Activated naive CD4-positive, alpha-beta T cell treated with anti-CD3 and anti-CD28 coated beads, Interleukin-2, amount 10 ng/mL, durations not matched to agents 7 days and 5 days (primary cell): ENCODE results near the gene RFLNA.

Experiments used
- CTCF ChIA-PET: fragments of 350-600 bp; sonication (Branson Sonifier 250); formaldehyde crosslinking; loops from one replicate; lab custom pipeline; 2021; ENCODE audit warnings: antibody characterized with exemption; lab: Charles Lee
- DNase-seq: peaks from one replicate; pipeline ENCODE4 v3.0.0-alpha.2; 2020
- H3K27ac Mint-ChIP-seq: one replicate; pipeline ENCODE4 v1.8.0; 2021; ENCODE audit warnings: mild to moderate bottlenecking, moderate library complexity, mixed read lengths
- H3K27me3 Mint-ChIP-seq: one replicate; pipeline ENCODE4 v1.8.0; 2021; ENCODE audit warnings: mild to moderate bottlenecking, mixed read lengths
- H3K36me3 Mint-ChIP-seq: one replicate; pipeline ENCODE4 v1.8.0; 2021; ENCODE audit warnings: mixed read lengths
- H3K4me1 Mint-ChIP-seq: one replicate; pipeline ENCODE4 v1.8.0; 2021; ENCODE audit warnings: mixed read lengths
- H3K4me3 Mint-ChIP-seq: one replicate; pipeline ENCODE4 v1.8.0; 2021; ENCODE audit warnings: mild to moderate bottlenecking, moderate library complexity, mixed read lengths
- H3K9me3 Mint-ChIP-seq: one replicate; pipeline ENCODE4 v1.8.0; 2021; ENCODE audit warnings: mixed read lengths

RFLNA gene

GRCh38 chr12:124348659-124349380 is 53.9 kb downstream of the RFLNA start:
- no peaks in the 10 kb centered on the region for H3K9me3 Mint-ChIP-seq
- H3K4me3 Mint-ChIP-seq, result no peak overlapping the region
- H3K27ac Mint-ChIP-seq, result no peak overlapping the region
- CTCF ChIA-PET, result interaction anchor here (0.8 kb wide), 1 partner anchor 389 kb away, joined by 3 read pairs; no protein-coding TSS in a partner anchor
- H3K4me1 Mint-ChIP-seq, result no peaks in the 10 kb centered on the region
- H3K27me3 Mint-ChIP-seq, result no peaks in the 10 kb centered on the region
- peaks cover 20% of the 10 kb centered on the region for H3K36me3 Mint-ChIP-seq
- DNase-seq, result no peak

GRCh38 chr12:124350491-124350890 is 55.6 kb downstream of the RFLNA start:
- Mint-ChIP-seq H3K36me3 (peaks cover 15% of the 10 kb centered on the region), H3K4me1 (no peaks in the 10 kb centered on the region), H3K27ac (no peak overlapping the region), H3K27me3 (no peaks in the 10 kb centered on the region), H3K4me3 (no peak overlapping the region), H3K9me3 (no peaks in the 10 kb centered on the region)
- DNase-seq, result no peak
- CTCF ChIA-PET, result interaction anchor here (1.0 kb wide), 1 partner anchor 415 kb away, joined by 3 read pairs; no protein-coding TSS in a partner anchor

DNA sequence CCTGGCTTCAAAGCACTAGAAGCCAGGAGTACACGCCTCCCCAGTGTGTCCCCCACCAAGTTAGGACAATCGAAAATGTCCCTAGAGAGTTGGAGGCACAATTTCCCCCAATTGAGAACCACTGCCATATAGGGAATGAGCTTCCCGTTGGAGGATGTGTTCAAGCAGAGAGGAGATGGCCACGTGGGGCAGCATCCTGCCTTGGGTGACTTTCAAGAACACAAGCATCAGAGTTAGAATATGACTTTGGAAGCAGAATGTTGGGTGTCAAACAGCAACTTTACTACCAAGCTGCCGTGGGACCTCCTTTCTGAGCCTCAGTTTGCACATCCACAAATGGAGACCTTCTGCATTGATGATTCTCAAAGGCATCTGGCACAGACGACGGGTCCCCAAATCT is 56.5 kb downstream of the RFLNA start:
- Mint-ChIP-seq H3K9me3 (no peaks in the 10 kb centered on the region), H3K4me3 (no peak overlapping the region), H3K4me1 (no peaks in the 10 kb centered on the region), H3K27ac (no peak overlapping the region), H3K27me3 (no peaks in the 10 kb centered on the region), H3K36me3 (peaks cover 15% of the 10 kb centered on the region)
- CTCF ChIA-PET, result no interaction called here
- no peak for DNase-seq

DNA sequence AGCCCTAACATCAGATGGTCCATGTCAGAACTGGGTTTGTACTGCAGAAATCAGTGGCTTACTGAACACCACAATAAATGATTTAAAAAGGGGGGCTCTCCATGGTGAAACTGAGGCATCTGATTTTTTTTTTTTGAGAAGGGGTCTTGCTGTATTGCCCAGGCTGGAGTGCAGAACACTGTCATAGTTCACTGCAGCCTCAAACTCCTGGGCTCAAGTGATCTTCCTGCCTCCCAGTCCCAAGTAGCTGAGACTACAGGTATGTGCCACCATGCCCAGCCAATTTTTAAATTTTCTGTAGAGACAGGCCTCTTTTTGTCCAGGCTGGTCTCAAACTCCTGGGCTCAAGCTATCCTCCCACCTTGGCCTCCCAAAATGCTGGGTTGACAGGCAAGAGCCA is 57.4 kb downstream of the RFLNA start:
- no peak overlapping the region for H3K4me3 Mint-ChIP-seq
- H3K9me3 Mint-ChIP-seq, result no peaks in the 10 kb centered on the region
- CTCF ChIA-PET, result no interaction called here
- H3K4me1 Mint-ChIP-seq, result no peaks in the 10 kb centered on the region
- no peak overlapping the region for H3K27ac Mint-ChIP-seq
- no peaks in the 10 kb centered on the region for H3K27me3 Mint-ChIP-seq
- H3K36me3 Mint-ChIP-seq, result peaks cover 16% of the 10 kb centered on the region
- no peak for DNase-seq

DNA sequence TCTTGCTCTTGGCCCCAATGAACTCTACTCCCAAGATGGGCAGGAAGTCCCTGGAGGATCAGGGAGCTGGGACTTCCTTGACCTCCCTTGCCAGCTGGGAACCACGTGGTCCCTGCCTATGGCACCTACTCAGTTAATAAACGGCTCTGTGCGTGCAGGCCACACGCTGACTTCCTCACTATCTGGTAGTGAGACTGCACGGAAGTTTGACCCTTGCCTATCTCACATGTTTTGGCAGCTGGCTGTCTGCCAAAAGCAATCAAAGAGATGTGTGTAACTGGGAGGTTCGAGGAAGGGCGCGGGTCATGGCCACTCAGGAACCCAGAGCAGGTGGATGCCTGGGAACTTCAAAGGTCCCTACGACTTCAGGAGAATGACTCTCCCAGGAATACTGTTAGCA is 57.9 kb downstream of the RFLNA start:
- CTCF ChIA-PET, result no interaction called here
- peaks cover 18% of the 10 kb centered on the region for H3K36me3 Mint-ChIP-seq
- peak overlapping the region; percentile 71 for H3K27ac Mint-ChIP-seq
- DNase-seq, result no peak
- H3K4me3 Mint-ChIP-seq, result no peak overlapping the region
- H3K9me3 Mint-ChIP-seq, result no peaks in the 10 kb centered on the region
- H3K4me1 Mint-ChIP-seq, result no peaks in the 10 kb centered on the region
- H3K27me3 Mint-ChIP-seq, result no peaks in the 10 kb centered on the region

- CTCF ChIA-PET, result no interaction called here
- Mint-ChIP-seq H3K36me3 (peaks cover 20% of the 10 kb centered on the region), H3K4me1 (no peaks in the 10 kb centered on the region)
Measured at GRCh38 chr12:124354400-124354799, 59.5 kb downstream of the RFLNA start.

DNA sequence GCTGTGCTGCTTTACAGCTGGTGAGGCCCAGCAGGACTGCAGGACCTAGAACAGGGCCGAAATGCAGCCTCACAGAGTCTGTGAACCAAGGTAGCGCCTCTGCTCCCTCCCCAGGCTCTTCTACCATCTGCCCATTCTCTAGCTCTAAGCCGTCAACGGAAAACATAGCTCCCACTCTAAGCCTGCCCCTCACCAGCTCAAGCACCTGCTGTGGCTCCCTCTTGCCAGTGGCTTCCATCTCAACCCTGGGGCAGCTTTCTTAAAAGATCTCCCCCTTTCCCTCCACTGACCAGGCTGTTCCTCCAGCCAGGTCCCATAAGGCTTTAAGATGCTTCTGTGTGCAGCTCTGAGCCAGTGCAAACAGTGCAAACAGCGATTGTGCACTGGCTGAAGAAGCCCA is 61.3 kb downstream of the RFLNA start:
- H3K9me3 Mint-ChIP-seq, result no peaks in the 10 kb centered on the region
- H3K4me1 Mint-ChIP-seq, result no peaks in the 10 kb centered on the region
- H3K27ac Mint-ChIP-seq, result no peak overlapping the region
- H3K27me3 Mint-ChIP-seq, result no peaks in the 10 kb centered on the region
- H3K36me3 Mint-ChIP-seq, result peaks cover 18% of the 10 kb centered on the region
- H3K4me3 Mint-ChIP-seq, result no peak overlapping the region
- CTCF ChIA-PET, result no interaction called here
- no peak for DNase-seq

More at GRCh38 chr12:124354400-124354799, 59.5 kb downstream of the RFLNA start:
- Mint-ChIP-seq H3K27ac (no peak overlapping the region), H3K9me3 (no peaks in the 10 kb centered on the region), H3K27me3 (no peaks in the 10 kb centered on the region), H3K4me3 (no peak overlapping the region)
- no peak for DNase-seq

- H3K4me3 Mint-ChIP-seq, result no peak overlapping the region
- H3K9me3 Mint-ChIP-seq, result no peaks in the 10 kb centered on the region
- peaks cover 18% of the 10 kb centered on the region for H3K36me3 Mint-ChIP-seq
- no peaks in the 10 kb centered on the region for H3K4me1 Mint-ChIP-seq
- DNase-seq, result no peak
- no peaks in the 10 kb centered on the region for H3K27me3 Mint-ChIP-seq
- CTCF ChIA-PET, result no interaction called here
- no peak overlapping the region for H3K27ac Mint-ChIP-seq
Measured at GRCh38 chr12:124357616-124358015, 62.7 kb downstream of the RFLNA start.

DNA sequence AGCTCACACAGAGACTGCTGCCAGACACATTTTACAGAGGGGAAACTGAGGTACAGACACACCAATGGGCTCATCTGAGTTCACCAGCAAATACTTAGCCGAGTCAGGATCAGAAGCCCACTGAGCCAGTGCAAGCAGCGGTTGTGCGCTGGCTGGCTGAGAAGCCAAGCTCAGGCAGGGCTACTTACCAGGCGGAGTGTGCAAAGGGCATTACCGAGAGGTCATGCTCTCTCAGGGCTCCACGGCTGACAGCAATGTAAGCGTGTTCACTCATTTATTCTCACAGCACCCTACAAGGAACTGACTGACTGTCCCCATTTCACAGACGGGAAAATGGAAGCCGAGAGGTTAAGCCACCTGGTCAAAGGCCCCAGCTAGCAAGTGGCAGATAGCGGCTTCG is 63.7 kb downstream of the RFLNA start:
- Mint-ChIP-seq H3K27ac (no peak overlapping the region), H3K4me1 (no peaks in the 10 kb centered on the region), H3K4me3 (no peak overlapping the region), H3K27me3 (no peaks in the 10 kb centered on the region), H3K9me3 (no peaks in the 10 kb centered on the region), H3K36me3 (peaks cover 17% of the 10 kb centered on the region)
- CTCF ChIA-PET, result no interaction called here
- DNase-seq, result no peak

GRCh38 chr12:124359671-124360581 is 65.0 kb downstream of the RFLNA start:
- no peaks in the 10 kb centered on the region for H3K27me3 Mint-ChIP-seq
- H3K9me3 Mint-ChIP-seq, result no peaks in the 10 kb centered on the region
- H3K36me3 Mint-ChIP-seq, result peaks cover 12% of the 10 kb centered on the region
- H3K27ac Mint-ChIP-seq, result no peak overlapping the region
- H3K4me1 Mint-ChIP-seq, result no peaks in the 10 kb centered on the region
- no peak overlapping the region for H3K4me3 Mint-ChIP-seq
- CTCF ChIA-PET, result no interaction called here
- DNase-seq, result no peak

GRCh38 chr12:124361074-124361970 is 66.4 kb downstream of the RFLNA start:
- H3K4me1 Mint-ChIP-seq, result no peaks in the 10 kb centered on the region
- no peak overlapping the region for H3K4me3 Mint-ChIP-seq
- no peaks in the 10 kb centered on the region for H3K27me3 Mint-ChIP-seq
- H3K27ac Mint-ChIP-seq, result peak overlapping the region; percentile 16
- H3K36me3 Mint-ChIP-seq, result peaks cover 12% of the 10 kb centered on the region
- CTCF ChIA-PET, result no interaction called here
- DNase-seq, result no peak
- no peaks in the 10 kb centered on the region for H3K9me3 Mint-ChIP-seq

- no peak overlapping the region for H3K4me3 Mint-ChIP-seq
- no peaks in the 10 kb centered on the region for H3K9me3 Mint-ChIP-seq
- peaks cover 12% of the 10 kb centered on the region for H3K36me3 Mint-ChIP-seq
- no peak for DNase-seq
- no peak overlapping the region for H3K27ac Mint-ChIP-seq
- H3K27me3 Mint-ChIP-seq, result no peaks in the 10 kb centered on the region
- no peaks in the 10 kb centered on the region for H3K4me1 Mint-ChIP-seq
- CTCF ChIA-PET, result interaction anchor here (0.7 kb wide), 1 partner anchor 17 kb away, joined by 3 read pairs; no protein-coding TSS in a partner anchor
Measured at GRCh38 chr12:124361996-124362395, 67.1 kb downstream of the RFLNA start.

- CTCF ChIA-PET, result no interaction called here
Measured at GRCh38 chr12:124363353-124363965, 68.6 kb downstream of the RFLNA start.

More at GRCh38 chr12:124363353-124363965, 68.6 kb downstream of the RFLNA start:
- no peaks in the 10 kb centered on the region for H3K9me3 Mint-ChIP-seq
- H3K36me3 Mint-ChIP-seq, result peaks cover 3% of the 10 kb centered on the region
- no peaks in the 10 kb centered on the region for H3K4me1 Mint-ChIP-seq
- no peak for DNase-seq
- H3K27ac Mint-ChIP-seq, result no peak overlapping the region
- no peaks in the 10 kb centered on the region for H3K27me3 Mint-ChIP-seq
- H3K4me3 Mint-ChIP-seq, result no peak overlapping the region
